Activated CD4-positive, alpha-beta T cell treated with anti-CD3 and anti-CD28 coated beads for 36 hours (primary cell): ENCODE measurements around the gene NRDC. TPM values are rescaled to one million over a fixed set of nuclear protein-coding genes. Genes with fewer than 3 reads are reported as not detected.

ENCODE experiments used
- ATAC-seq: fragments of 200-7000 bp; cut with Tn5 transposase; one replicate; pipeline ENCODE4 v1.10.0; 2021; ENCODE audit warnings: mild to moderate bottlenecking, moderate library complexity
- CTCF ChIA-PET: fragments of 350-600 bp; sonication (Branson Sonifier 250); formaldehyde crosslinking; loops from one replicate; lab custom pipeline; 2021; ENCODE audit warnings: antibody characterized with exemption; lab: Charles Lee
- POLR2A ChIA-PET: fragments of 350-600 bp; sonication (Branson Sonifier 250); formaldehyde crosslinking; loops from one replicate; lab custom pipeline; 2021; ENCODE audit warnings: antibody characterized with exemption, inconsistent platforms; lab: Charles Lee
- DNase-seq: peaks from one replicate; pipeline ENCODE4 v3.0.0-alpha.2; 2020
- H3K27ac Mint-ChIP-seq: one replicate; pipeline ENCODE4 v1.8.0; 2021; ENCODE audit warnings: mixed read lengths
- H3K27me3 Mint-ChIP-seq: one replicate; pipeline ENCODE4 v1.8.0; 2021; ENCODE audit warnings: mixed read lengths
- H3K36me3 Mint-ChIP-seq: one replicate; pipeline ENCODE4 v1.8.0; 2021; ENCODE audit warnings: low read depth, mixed read lengths
- H3K4me1 Mint-ChIP-seq: one replicate; pipeline ENCODE4 v1.8.0; 2021; ENCODE audit warnings: mixed read lengths
- H3K4me3 Mint-ChIP-seq: one replicate; pipeline ENCODE4 v1.8.0; 2021; ENCODE audit warnings: mild to moderate bottlenecking, moderate library complexity, mixed read lengths
- H3K9me3 Mint-ChIP-seq: one replicate; pipeline ENCODE4 v1.8.0; 2021; ENCODE audit warnings: low read depth, mixed read lengths
- intact Hi-C, 2 experiments: fragments of 100-400 bp; cut with DNase I in 1 of 2; cut with micrococcal nuclease in 1 of 2; formaldehyde crosslinking; loops; one replicate each; pipeline versions ENCODE4 v1.14.2 to v1.15.1; 2022 to 2024; cut with DNase I, micrococcal nuclease
- total RNA-seq, 2 experiments: library from RNA; stranded (reverse); gene quantifications; one replicate each; pipeline ENCODE4 v1.2.3, GENCODE V29; 2021

Gene NRDC
- total RNA-seq, 2 experiments from 2014 or later: 149 to 186 TPM

GRCh38 chr1:51912881-51913280, 34.4 kb upstream of the NRDC start:
- H3K4me3 Mint-ChIP-seq: no peak overlapping the region
- POLR2A ChIA-PET: no interaction called here
- intact Hi-C loops: no loop called here
- peaks cover 9% of the 10 kb centered on the region for H3K27me3 Mint-ChIP-seq
- no peaks in the 10 kb centered on the region for H3K9me3 Mint-ChIP-seq
- no peak overlapping the region for H3K27ac Mint-ChIP-seq
- H3K36me3 Mint-ChIP-seq: no peaks in the 10 kb centered on the region
- H3K4me1 Mint-ChIP-seq: no peaks in the 10 kb centered on the region
- ATAC-seq (no peak), DNase-seq (no peak)
- CTCF ChIA-PET: interaction anchor here (0.6 to 1.3 kb wide), 3 partner anchors 10 to 107 kb away, joined by 3 to 4 read pairs (median 3); no protein-coding TSS in a partner anchor

- ATAC-seq (no peak), DNase-seq (no peak)
- no peaks in the 10 kb centered on the region for H3K36me3 Mint-ChIP-seq
- peaks cover 10% of the 10 kb centered on the region for H3K27me3 Mint-ChIP-seq
- H3K9me3 Mint-ChIP-seq: no peaks in the 10 kb centered on the region
- intact Hi-C loops: no loop called here
- POLR2A ChIA-PET: no interaction called here
- no peak overlapping the region for H3K4me3 Mint-ChIP-seq
- CTCF ChIA-PET: interaction anchor here (0.6 to 0.9 kb wide), 3 partner anchors 27 to 212 kb away, joined by 3 to 4 read pairs (median 3); no protein-coding TSS in a partner anchor
- H3K4me1 Mint-ChIP-seq: no peaks in the 10 kb centered on the region
- H3K27ac Mint-ChIP-seq: no peak overlapping the region
These were observed 31.9 kb upstream of the NRDC start for GRCh38 chr1:51910221-51911000.

GRCh38 chr1:51908499-51908898, 30.0 kb upstream of the NRDC start:
- Mint-ChIP-seq H3K4me3 (no peak overlapping the region), H3K4me1 (no peaks in the 10 kb centered on the region), H3K36me3 (no peaks in the 10 kb centered on the region), H3K9me3 (no peaks in the 10 kb centered on the region), H3K27me3 (peaks cover 10% of the 10 kb centered on the region), H3K27ac (no peak overlapping the region)
- intact Hi-C loops: no loop called here
- no peak for ATAC-seq
- no peak for DNase-seq
- CTCF ChIA-PET: no interaction called here
- POLR2A ChIA-PET: no interaction called here

GRCh38 chr1:51907079-51907702, 28.7 kb upstream of the NRDC start:
- intact Hi-C loops: no loop called here
- H3K27ac Mint-ChIP-seq: no peak overlapping the region
- DNase-seq (no peak), ATAC-seq (no peak)
- peaks cover 8% of the 10 kb centered on the region for H3K27me3 Mint-ChIP-seq
- POLR2A ChIA-PET: no interaction called here
- no peak overlapping the region for H3K4me3 Mint-ChIP-seq
- CTCF ChIA-PET: interaction anchor here (1.0 kb wide), 1 partner anchor 11 kb away, joined by 3 read pairs; no protein-coding TSS in a partner anchor
- H3K9me3 Mint-ChIP-seq: no peaks in the 10 kb centered on the region
- H3K36me3 Mint-ChIP-seq: no peaks in the 10 kb centered on the region
- no peaks in the 10 kb centered on the region for H3K4me1 Mint-ChIP-seq

GRCh38 chr1:51906306-51907078, 28.0 kb upstream of the NRDC start:
- peaks cover 8% of the 10 kb centered on the region for H3K27me3 Mint-ChIP-seq
- ChIA-PET POLR2A (no interaction called here), CTCF (interaction anchor here (1.0 kb wide), 1 partner anchor 10 kb away, joined by 3 read pairs; no protein-coding TSS in a partner anchor)
- H3K36me3 Mint-ChIP-seq: no peaks in the 10 kb centered on the region
- intact Hi-C loops: no loop called here
- H3K27ac Mint-ChIP-seq: no peak overlapping the region
- no peak overlapping the region for H3K4me3 Mint-ChIP-seq
- H3K9me3 Mint-ChIP-seq: no peaks in the 10 kb centered on the region
- no peaks in the 10 kb centered on the region for H3K4me1 Mint-ChIP-seq
- no peak for DNase-seq
- no peak for ATAC-seq

- no peaks in the 10 kb centered on the region for H3K9me3 Mint-ChIP-seq
- intact Hi-C loops: no loop called here
- POLR2A ChIA-PET: no interaction called here
- CTCF ChIA-PET: interaction anchor here (0.7 kb wide), 1 partner anchor 11 kb away, joined by 3 read pairs; no protein-coding TSS in a partner anchor
- no peak overlapping the region for H3K4me3 Mint-ChIP-seq
- ATAC-seq (no peak), DNase-seq (no peak)
- H3K36me3 Mint-ChIP-seq: no peaks in the 10 kb centered on the region
- H3K4me1 Mint-ChIP-seq: no peaks in the 10 kb centered on the region
- peaks cover 16% of the 10 kb centered on the region for H3K27me3 Mint-ChIP-seq
- no peak overlapping the region for H3K27ac Mint-ChIP-seq
These were observed 23.9 kb upstream of the NRDC start for GRCh38 chr1:51902456-51902855.

- H3K4me1 Mint-ChIP-seq: no peaks in the 10 kb centered on the region
- ATAC-seq (no peak), DNase-seq (no peak)
- peaks cover 18% of the 10 kb centered on the region for H3K27me3 Mint-ChIP-seq
- ChIA-PET POLR2A (no interaction called here), CTCF (interaction anchor here (0.5 kb wide), 1 partner anchor 53 kb away, joined by 3 read pairs; no protein-coding TSS in a partner anchor)
- H3K9me3 Mint-ChIP-seq: no peaks in the 10 kb centered on the region
- no peak overlapping the region for H3K4me3 Mint-ChIP-seq
- no peaks in the 10 kb centered on the region for H3K36me3 Mint-ChIP-seq
- H3K27ac Mint-ChIP-seq: no peak overlapping the region
- intact Hi-C loops: no loop called here
These were observed 22.6 kb upstream of the NRDC start for GRCh38 chr1:51901151-51901550.

GRCh38 chr1:51899022-51899421, 20.5 kb upstream of the NRDC start:
- Mint-ChIP-seq H3K4me1 (no peaks in the 10 kb centered on the region), H3K9me3 (no peaks in the 10 kb centered on the region), H3K36me3 (no peaks in the 10 kb centered on the region), H3K27me3 (peaks cover 27% of the 10 kb centered on the region), H3K27ac (no peak overlapping the region), H3K4me3 (no peak overlapping the region)
- DNase-seq (no peak), ATAC-seq (no peak)
- POLR2A ChIA-PET: no interaction called here
- intact Hi-C loops: loop anchor here in 1 of 2 experiments (10.0 kb wide), 2 partner anchors 396 to 786 kb away; no protein-coding TSS in a partner anchor
- CTCF ChIA-PET: interaction anchor here (0.9 to 3.8 kb wide), 6 partner anchors 14 to 102 kb away, joined by 3 to 28 read pairs (median 4); no protein-coding TSS in a partner anchor

GRCh38 chr1:51898090-51898734, 19.7 kb upstream of the NRDC start:
- peaks cover 26% of the 10 kb centered on the region for H3K27me3 Mint-ChIP-seq
- no peaks in the 10 kb centered on the region for H3K4me1 Mint-ChIP-seq
- intact Hi-C loops: loop anchor here in 1 of 2 experiments (10.0 kb wide), 2 partner anchors 397 to 787 kb away; no protein-coding TSS in a partner anchor
- CTCF ChIA-PET: interaction anchor here (0.6 to 3.8 kb wide), 12 partner anchors 15 to 330 kb away, joined by 3 to 28 read pairs (median 6); no protein-coding TSS in a partner anchor
- POLR2A ChIA-PET: interaction anchor here (0.6 kb wide), 1 partner anchor 26 kb away, joined by 4 read pairs; no protein-coding TSS in a partner anchor
- H3K36me3 Mint-ChIP-seq: no peaks in the 10 kb centered on the region
- DNase-seq (no peak), ATAC-seq (no peak)
- H3K4me3 Mint-ChIP-seq: no peak overlapping the region
- no peak overlapping the region for H3K27ac Mint-ChIP-seq
- H3K9me3 Mint-ChIP-seq: no peaks in the 10 kb centered on the region

- Mint-ChIP-seq H3K4me1 (no peaks in the 10 kb centered on the region), H3K4me3 (no peak overlapping the region), H3K36me3 (no peaks in the 10 kb centered on the region), H3K27ac (no peak overlapping the region), H3K27me3 (peaks cover 28% of the 10 kb centered on the region), H3K9me3 (no peaks in the 10 kb centered on the region)
- intact Hi-C loops: loop anchor here (1.0 to 10.0 kb wide), 3 partner anchors 105 to 787 kb away; no protein-coding TSS in a partner anchor
- ChIA-PET CTCF (interaction anchor here (0.8 to 3.8 kb wide), 13 partner anchors 16 to 213 kb away, joined by 3 to 28 read pairs (median 6); no protein-coding TSS in a partner anchor), POLR2A (no interaction called here)
- DNase-seq (no peak), ATAC-seq (no peak)
These were observed 19.1 kb upstream of the NRDC start for GRCh38 chr1:51897699-51898031.
